Ectodermal cell (in vitro differentiated cells): ENCODE results near the gene MYCBP2.
A peak's percentile ranks its signal among the peaks of the same experiment; 100 is the strongest.

Experiments
- H3K27ac ChIP-seq: 2 replicates; pipeline ENCODE4 v1.7.0; 2013; ENCODE audit warnings: mild to moderate bottlenecking, low read depth, low read length; ENCODE audit not compliant: insufficient read depth, poor library complexity, severe bottlenecking
- H3K27me3 ChIP-seq: 2 replicates; pipeline ENCODE4 v1.7.0; 2013; ENCODE audit warnings: mild to moderate bottlenecking, low read length; ENCODE audit not compliant: insufficient read depth, control insufficient read depth, poor library complexity, severe bottlenecking
- H3K36me3 ChIP-seq: one replicate; pipeline ENCODE4 v1.7.0; 2013; ENCODE audit warnings: low read length; ENCODE audit not compliant: control insufficient read depth, insufficient read depth
- H3K4me1 ChIP-seq: one replicate; pipeline ENCODE4 v1.7.0; 2013; ENCODE audit warnings: low read length; ENCODE audit not compliant: control insufficient read depth, insufficient read depth
- H3K4me3 ChIP-seq: 2 replicates; pipeline ENCODE4 v1.7.0; 2013; ENCODE audit warnings: low read depth, low read length, control low read depth; ENCODE audit not compliant: insufficient read depth
- H3K9me3 ChIP-seq: 2 replicates; pipeline ENCODE4 v1.7.0; 2013; ENCODE audit warnings: mild to moderate bottlenecking, low read length, moderate library complexity; ENCODE audit not compliant: control insufficient read depth
- WGBS, 2 experiments: methylation state at CpG; one replicate each; pipeline ENCODE4 v1.1.7; 2013; ENCODE audit warnings: missing lambda C conversion rate in 2 of 2; 5-methylcytosine and 5-hydroxymethylcytosine counted together

MYCBP2 gene

DNA sequence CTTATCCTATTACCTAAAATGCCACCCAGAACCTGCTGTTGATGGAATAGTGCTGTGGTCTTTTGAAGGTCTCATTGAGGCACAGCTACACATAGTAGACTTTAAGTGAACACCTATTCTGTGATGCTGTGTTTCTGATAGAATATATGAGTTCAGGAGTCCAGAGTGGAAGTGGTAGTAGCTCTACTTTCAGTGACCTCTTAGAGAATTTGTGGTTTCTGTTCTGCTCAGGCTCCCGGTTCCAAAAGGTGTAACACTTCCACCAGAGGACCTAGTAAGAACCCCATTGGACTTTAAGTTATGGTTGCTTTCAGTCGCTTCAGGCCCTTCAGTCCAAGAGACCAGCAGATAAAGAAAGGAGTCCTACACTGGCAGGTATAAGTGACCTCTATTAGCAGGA is 11.4 kb upstream of the MYCBP2 start:
- no peak overlapping the region for H3K4me3 ChIP-seq
- no peaks in the 10 kb centered on the region for H3K27me3 ChIP-seq
- no peak overlapping the region for H3K27ac ChIP-seq
- no peaks in the 10 kb centered on the region for H3K36me3 ChIP-seq
- WGBS, 2 experiments, result 95 to 98% methylated on average over 2 of the region's 2 CpGs
- H3K9me3 ChIP-seq, result no peaks in the 10 kb centered on the region
- no peaks in the 10 kb centered on the region for H3K4me1 ChIP-seq

DNA sequence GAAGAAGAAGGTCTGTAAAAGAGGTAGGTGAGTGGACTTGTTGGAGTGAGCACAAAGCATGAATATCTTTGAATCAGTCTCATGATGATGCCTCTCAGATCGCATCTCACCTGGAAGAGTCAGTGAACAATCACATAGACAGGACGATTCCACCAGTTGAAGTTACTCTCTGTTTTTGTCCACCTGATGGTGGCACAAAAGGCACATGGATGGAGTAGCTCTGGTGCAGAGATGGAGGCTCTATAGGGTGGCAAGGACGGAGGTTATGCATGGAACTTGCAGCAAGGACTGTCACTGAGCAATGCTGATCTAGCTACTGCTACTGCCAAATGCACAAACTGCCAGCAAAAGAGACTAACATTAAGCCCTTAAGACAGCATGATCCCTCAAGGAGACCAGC is 10.3 kb upstream of the MYCBP2 start:
- H3K4me1 ChIP-seq, result no peaks in the 10 kb centered on the region
- H3K36me3 ChIP-seq, result no peaks in the 10 kb centered on the region
- 84 to 91% methylated on average over 3 of the region's 3 CpGs for WGBS, 2 experiments
- H3K27ac ChIP-seq, result no peak overlapping the region
- H3K4me3 ChIP-seq, result no peak overlapping the region
- no peaks in the 10 kb centered on the region for H3K27me3 ChIP-seq
- H3K9me3 ChIP-seq, result no peaks in the 10 kb centered on the region

DNA sequence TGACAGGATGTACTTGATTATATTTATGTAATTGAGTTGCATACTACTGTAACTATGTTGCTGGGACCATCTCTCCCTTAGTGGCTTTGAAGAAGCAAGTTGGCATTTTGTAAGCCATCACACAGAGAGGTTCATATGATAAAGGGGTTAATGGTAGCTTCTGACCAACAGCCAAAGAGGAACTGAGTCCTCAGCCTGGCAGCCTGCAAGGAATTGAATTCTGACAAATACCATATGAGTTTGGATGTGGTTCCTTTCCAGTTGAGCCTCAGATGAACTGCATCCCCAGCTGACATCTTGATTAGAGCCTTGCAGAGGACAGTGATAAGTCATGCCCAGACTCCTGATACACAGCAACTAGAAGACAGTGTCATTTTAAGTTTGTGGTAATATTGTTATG is 8.6 kb upstream of the MYCBP2 start:
- Histone ChIP-seq H3K9me3 (no peaks in the 10 kb centered on the region), H3K27me3 (no peaks in the 10 kb centered on the region), H3K27ac (no peak overlapping the region), H3K36me3 (no peaks in the 10 kb centered on the region), H3K4me3 (no peak overlapping the region), H3K4me1 (peaks cover under 1% of the 10 kb centered on the region)

DNA sequence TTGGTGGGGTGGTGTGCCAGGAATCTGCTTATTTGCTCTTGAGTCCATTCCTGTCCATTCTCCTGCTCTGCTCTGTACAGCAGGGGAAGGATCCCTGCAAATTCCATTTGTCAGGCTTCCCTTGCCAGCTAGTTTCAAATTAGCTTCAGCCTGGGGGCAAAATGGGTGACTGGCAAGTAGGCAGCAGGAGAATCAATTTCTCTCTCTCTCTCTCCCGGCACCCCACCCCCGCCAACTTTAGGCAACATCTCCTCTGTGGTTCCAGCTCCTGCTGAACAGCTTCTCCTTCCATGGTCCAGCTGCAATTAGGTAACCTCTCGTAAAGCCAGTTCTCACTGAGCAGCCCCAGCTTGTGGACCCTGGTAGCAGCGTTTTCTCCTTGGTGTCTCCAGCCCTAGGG is 6.7 kb upstream of the MYCBP2 start:
- Histone ChIP-seq H3K27ac (no peak overlapping the region), H3K36me3 (no peaks in the 10 kb centered on the region), H3K4me3 (no peak overlapping the region), H3K9me3 (no peaks in the 10 kb centered on the region), H3K4me1 (peaks cover 8% of the 10 kb centered on the region), H3K27me3 (peaks cover 2% of the 10 kb centered on the region)
- 82 to 83% methylated on average over 4 of the region's 4 CpGs for WGBS, 2 experiments

DNA sequence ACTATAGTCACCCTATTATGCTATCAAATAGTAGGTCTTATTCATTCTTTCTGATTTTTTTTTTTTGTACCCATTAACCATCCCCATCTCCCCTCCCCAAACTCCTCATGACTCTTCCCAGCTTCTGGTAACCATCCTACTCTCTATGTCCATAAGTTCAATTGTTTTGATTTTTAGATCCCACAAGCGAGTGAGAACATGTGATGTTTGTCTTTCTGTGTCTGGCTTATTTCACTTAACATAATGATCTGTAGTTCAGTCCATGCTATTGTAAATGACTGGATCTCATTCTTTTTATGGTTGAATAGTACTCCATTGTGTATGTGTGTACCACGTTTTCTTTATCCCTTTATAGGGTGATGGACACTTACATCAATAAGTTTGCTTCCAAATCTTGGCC is 4.5 kb upstream of the MYCBP2 start:
- Histone ChIP-seq H3K27ac (no peak overlapping the region), H3K9me3 (no peaks in the 10 kb centered on the region), H3K4me3 (no peak overlapping the region), H3K36me3 (no peaks in the 10 kb centered on the region), H3K27me3 (peaks cover 17% of the 10 kb centered on the region), H3K4me1 (peaks cover 13% of the 10 kb centered on the region)
- 87 to 94% methylated on average over 2 of the region's 2 CpGs for WGBS, 2 experiments

DNA sequence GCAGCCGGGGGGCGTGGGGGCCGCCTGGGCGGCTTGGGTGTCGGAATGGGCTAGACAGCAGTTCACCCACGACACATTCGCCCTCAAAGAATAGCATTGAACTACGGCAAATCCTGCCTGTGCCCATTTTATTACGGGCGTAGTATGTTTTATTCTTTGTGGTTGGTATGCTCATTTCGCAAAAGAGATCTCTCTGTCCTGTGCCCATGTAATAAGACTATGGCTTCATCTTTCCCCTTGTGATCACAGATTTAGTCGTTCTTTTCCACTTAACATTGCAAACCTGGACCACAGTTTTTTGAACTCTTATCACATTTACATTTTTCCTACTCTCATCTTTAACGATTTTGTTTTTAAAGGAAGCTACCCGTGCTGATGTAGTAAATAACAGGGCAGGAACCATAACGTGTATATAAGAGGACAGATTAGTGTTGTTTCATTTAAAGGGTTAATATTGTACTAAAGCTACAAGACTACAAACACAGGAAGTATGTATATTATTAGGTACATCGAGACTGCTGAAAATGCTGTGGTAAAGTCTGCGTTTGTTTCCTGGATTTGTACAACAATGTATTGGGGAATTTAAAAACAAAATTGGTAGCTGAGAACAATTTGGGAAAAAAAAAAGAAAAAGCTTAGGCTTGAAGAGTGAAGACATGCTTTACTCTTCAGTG is 3.2 kb upstream of the MYCBP2 start:
- no peaks in the 10 kb centered on the region for H3K9me3 ChIP-seq
- no peaks in the 10 kb centered on the region for H3K36me3 ChIP-seq
- peaks cover 17% of the 10 kb centered on the region for H3K27me3 ChIP-seq
- 5 to 6% methylated on average over 14 to 16 of the region's 17 CpGs for WGBS, 2 experiments
- H3K4me1 ChIP-seq, result peaks cover 16% of the 10 kb centered on the region
- H3K4me3 ChIP-seq, result peak overlapping the region; percentile 61
- peak overlapping the region; percentile 51 for H3K27ac ChIP-seq

DNA sequence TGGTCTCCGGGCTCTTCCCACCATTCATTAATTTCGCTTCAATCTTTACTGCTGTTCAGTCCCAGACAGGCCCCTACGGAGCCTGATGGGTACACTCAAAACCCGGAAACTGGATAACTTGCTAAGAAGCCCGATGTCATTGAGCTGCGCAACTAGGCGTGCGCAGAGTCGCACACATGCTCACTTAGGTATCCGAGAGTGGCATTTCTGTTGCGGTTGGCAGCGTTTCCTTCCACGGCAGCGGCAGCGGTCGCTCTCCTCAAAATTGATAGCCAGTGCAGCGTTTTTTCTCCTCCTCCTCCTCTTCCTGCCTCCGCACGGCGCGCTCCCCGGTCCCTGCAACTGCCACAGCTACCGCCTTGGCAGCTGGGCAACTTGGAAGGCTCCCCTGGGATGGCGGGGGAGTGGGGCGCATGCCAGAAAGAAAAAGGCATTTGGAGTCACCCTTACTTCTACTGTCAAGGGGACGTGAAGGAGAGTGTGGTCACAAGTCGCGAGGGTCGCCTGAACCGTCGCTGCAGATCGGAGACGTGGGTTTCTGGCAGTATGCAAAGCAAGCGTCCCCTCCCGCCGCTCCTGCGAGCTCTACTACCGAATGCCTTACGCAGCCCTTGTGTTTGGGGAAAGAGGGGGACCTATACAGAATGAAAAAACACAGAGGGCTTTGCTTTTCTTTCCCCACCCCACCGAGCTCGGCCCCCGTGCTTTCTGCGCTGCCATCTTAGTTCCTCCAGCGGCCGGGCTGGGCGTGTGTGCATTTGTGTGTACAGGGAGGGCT is 2.4 kb upstream of the MYCBP2 start:
- WGBS, 2 experiments, result 1% methylated on average over 46 of the region's 46 CpGs
- peak overlapping the region; percentile 61 for H3K4me3 ChIP-seq
- H3K4me1 ChIP-seq, result peaks cover 21% of the 10 kb centered on the region
- H3K36me3 ChIP-seq, result no peaks in the 10 kb centered on the region
- peaks cover 17% of the 10 kb centered on the region for H3K27me3 ChIP-seq
- H3K9me3 ChIP-seq, result no peaks in the 10 kb centered on the region
- peak overlapping the region; percentile 51 for H3K27ac ChIP-seq

DNA sequence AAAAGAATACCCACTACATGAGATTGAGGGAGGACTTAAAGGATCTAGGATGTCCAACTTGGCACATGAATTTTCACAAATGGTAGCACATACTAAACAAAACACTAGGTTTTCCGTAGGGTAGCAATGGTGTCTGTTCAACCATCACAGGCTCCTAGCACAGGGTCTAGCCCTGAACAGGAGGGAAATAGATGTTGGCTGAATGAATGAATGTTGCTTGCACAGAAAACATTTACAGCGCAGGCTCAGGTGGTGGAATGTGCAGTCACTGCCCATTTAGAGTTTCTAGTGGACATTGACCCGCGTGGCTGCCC is 1.9 kb upstream of the MYCBP2 start:
- H3K4me3 ChIP-seq, result peak overlapping the region; percentile 61
- 12 to 16% methylated on average over 4 of the region's 4 CpGs for WGBS, 2 experiments
- H3K27me3 ChIP-seq, result peaks cover 17% of the 10 kb centered on the region
- peaks cover 21% of the 10 kb centered on the region for H3K4me1 ChIP-seq
- no peaks in the 10 kb centered on the region for H3K36me3 ChIP-seq
- no peaks in the 10 kb centered on the region for H3K9me3 ChIP-seq
- no peak overlapping the region for H3K27ac ChIP-seq

DNA sequence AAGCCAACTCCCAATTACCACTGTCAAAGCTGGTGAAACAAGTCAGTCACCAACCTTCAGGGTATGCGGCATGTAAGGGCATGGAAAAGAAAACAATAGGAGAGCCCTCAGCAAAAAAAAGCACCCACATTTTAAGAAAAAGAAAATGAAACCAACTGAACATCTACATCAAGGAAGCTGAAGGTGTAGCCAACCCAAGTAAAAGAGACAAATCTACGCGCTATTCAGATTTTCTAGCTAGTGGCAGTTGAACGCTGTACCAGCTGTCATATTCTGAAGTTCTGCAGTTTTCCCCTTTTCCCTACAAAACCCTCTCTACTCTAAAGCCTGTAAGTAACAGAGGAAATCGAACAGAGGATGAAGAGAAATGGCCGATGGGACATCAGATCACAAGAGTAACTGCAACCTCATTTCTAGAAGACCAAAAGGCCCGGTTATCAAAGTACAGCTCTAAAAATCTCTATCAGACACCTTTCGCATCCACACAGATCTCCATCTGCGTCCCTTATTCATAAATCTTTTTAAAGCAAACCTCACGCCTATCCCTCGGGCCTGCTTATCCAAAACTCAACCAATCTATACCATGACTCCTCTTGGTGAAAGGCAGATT is 1.4 kb downstream of the MYCBP2 start:
- WGBS, 2 experiments, result 47 to 51% methylated on average over 10 to 11 of the region's 11 CpGs
- H3K9me3 ChIP-seq, result no peaks in the 10 kb centered on the region
- H3K27me3 ChIP-seq, result peaks cover 17% of the 10 kb centered on the region
- H3K4me3 ChIP-seq, result peak overlapping the region; percentile 70
- no peak overlapping the region for H3K27ac ChIP-seq
- no peaks in the 10 kb centered on the region for H3K36me3 ChIP-seq
- peaks cover 20% of the 10 kb centered on the region for H3K4me1 ChIP-seq

DNA sequence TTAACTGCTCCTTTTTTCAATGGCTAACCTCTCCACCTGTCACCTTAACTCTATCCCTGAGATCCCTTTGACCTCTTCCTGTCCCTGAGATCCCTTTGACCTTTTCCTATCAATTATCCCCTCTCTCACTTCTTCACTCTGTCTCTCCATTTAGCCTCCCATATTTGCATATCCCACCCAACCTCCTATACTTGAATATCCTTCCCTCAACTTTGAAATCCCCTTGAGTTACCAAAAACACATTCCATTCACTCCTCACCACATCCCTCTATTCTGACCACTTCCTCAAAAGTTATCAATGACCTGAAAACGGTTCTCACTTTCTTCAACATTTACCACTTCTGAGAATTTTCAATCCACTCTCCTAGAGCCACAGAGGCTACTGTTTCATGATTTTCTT is 3.0 kb downstream of the MYCBP2 start:
- 70% methylated on average over 1 of the region's 1 CpG for WGBS, 2 experiments
- H3K36me3 ChIP-seq, result no peaks in the 10 kb centered on the region
- H3K27ac ChIP-seq, result no peak overlapping the region
- H3K4me3 ChIP-seq, result no peak overlapping the region
- peaks cover 15% of the 10 kb centered on the region for H3K4me1 ChIP-seq
- H3K27me3 ChIP-seq, result peaks cover 17% of the 10 kb centered on the region
- H3K9me3 ChIP-seq, result no peaks in the 10 kb centered on the region
